SK-N-SH (cell line): ENCODE data around the gene CCDC38. TPM values are rescaled to one million over a fixed set of nuclear protein-coding genes. Genes with fewer than 3 reads are reported as not detected.

Experiments used
- CTCF ChIA-PET: fragments of 300-600, 350-600 bp; formaldehyde crosslinking; extraction: SDS; loops from one replicate; lab custom pipeline; 2021; lab: Yijun Ruan, JAX
- POLR2A ChIA-PET: fragments of 350-600 bp; sonication (Branson Sonifier 250); formaldehyde crosslinking; extraction: SDS; loops from one replicate; lab custom pipeline; 2020; ENCODE audit warnings: antibody characterized with exemption, inconsistent platforms; lab: Yijun Ruan, JAX
- DNase-seq: peaks from one replicate; pipeline ENCODE4 v3.0.0; 2012
- H2AFZ ChIP-seq: fragments of 200-600 bp; sonication (generic); 2 replicates; pipeline ENCODE4 v1.8.1; 2016; ENCODE audit warnings: antibody characterized with exemption, mild to moderate bottlenecking, low read depth
- H3F3A ChIP-seq: fragments of 200-600 bp; sonication (generic); replicated peaks from 2 replicates; pipeline ENCODE3; 2016; ENCODE audit warnings: antibody characterized with exemption, mild to moderate bottlenecking; ENCODE audit not compliant: insufficient read depth
- H3K27ac ChIP-seq, 2 experiments: fragments of 200-500 bp in 1 of 2; fragments of 200-600 bp in 1 of 2; sonication (Bioruptor generic) in 1 of 2; sonication (generic), shearing (Covaris generic) in 1 of 2; 2 replicates each; pipeline versions ENCODE4 v1.5.1 to v1.6.1; 2014 to 2016; ENCODE audit warnings: low read depth in 2 of 2, inconsistent platforms in 1 of 2, low read length in 1 of 2, mild to moderate bottlenecking in 1 of 2, mixed read lengths in 1 of 2
- H3K27me3 ChIP-seq: fragments of 200-600 bp; sonication (generic), shearing (Covaris generic); 2 replicates; pipeline ENCODE4 v1.6.1; 2016; ENCODE audit warnings: mixed run types; ENCODE audit not compliant: insufficient read depth
- H3K36me3 ChIP-seq, 2 experiments: fragments of 200-500 bp in 1 of 2; fragments of 200-600 bp in 1 of 2; sonication (Bioruptor generic) in 1 of 2; sonication (generic) in 1 of 2; replicated peaks in 1 of 2; 2 replicates each; pipeline versions ENCODE3 to v1.5.1; 2014 to 2016; ENCODE audit warnings: low read length in 1 of 2, mild to moderate bottlenecking in 1 of 2; ENCODE audit not compliant: insufficient read depth in 2 of 2, control insufficient read depth in 1 of 2
- H3K4me1 ChIP-seq, 2 experiments: fragments of 200-500 bp in 1 of 2; fragments of 200-600 bp in 1 of 2; sonication (Bioruptor generic) in 1 of 2; sonication (generic), shearing (Covaris generic) in 1 of 2; 2 replicates each; pipeline versions ENCODE4 v1.5.1 to v1.6.1; 2014 to 2016; ENCODE audit warnings: low read depth in 1 of 2, low read length in 1 of 2, mixed run types in 1 of 2; ENCODE audit not compliant: insufficient read depth in 2 of 2, control insufficient read depth in 1 of 2
- H3K4me2 ChIP-seq: fragments of 200-600 bp; sonication (generic), shearing (Covaris generic); 2 replicates; pipeline ENCODE4 v1.6.1; 2017; ENCODE audit warnings: mixed run types
- H3K4me3 ChIP-seq, 2 experiments: fragments of 200-500 bp in 1 of 2; fragments of 200-600 bp in 1 of 2; sonication (Bioruptor generic) in 1 of 2; sonication (generic), shearing (Covaris generic) in 1 of 2; 2 replicates each; pipeline versions ENCODE4 v1.5.1 to v1.8.1; 2014 to 2016; ENCODE audit warnings: low read depth in 2 of 2, inconsistent platforms in 1 of 2, low read length in 1 of 2, mild to moderate bottlenecking in 1 of 2, mixed read lengths in 1 of 2, moderate library complexity in 1 of 2
- H3K79me2 ChIP-seq: fragments of 200-600 bp; sonication (generic); 2 replicates; pipeline ENCODE4 v1.8.1; 2017; ENCODE audit warnings: mild to moderate bottlenecking; ENCODE audit not compliant: insufficient read depth
- H3K9ac ChIP-seq: fragments of 200-600 bp; sonication (generic); 2 replicates; pipeline ENCODE4 v1.6.1; 2017; ENCODE audit warnings: mixed run types
- H3K9me2 ChIP-seq: fragments of 200-600 bp; sonication (generic); 2 replicates; pipeline ENCODE4 v1.6.1; 2017; ENCODE audit warnings: mixed run types
- H3K9me3 ChIP-seq: fragments of 200-600 bp; sonication (generic); 2 replicates; pipeline ENCODE4 v1.6.1; 2017; ENCODE audit warnings: mixed run types, mild to moderate bottlenecking, moderate library complexity
- H4K20me1 ChIP-seq: fragments of 200-600 bp; sonication (generic); 2 replicates; pipeline ENCODE4 v1.6.1; 2017; ENCODE audit warnings: mild to moderate bottlenecking, mixed run types; ENCODE audit not compliant: insufficient read depth
- CHD2 ChIP-seq: fragments of 150-350 bp; IDR thresholded peaks from 2 replicates; pipeline ENCODE4 v1.6.1; 2018; ENCODE audit warnings: low read length; ENCODE audit not compliant: partially characterized antibody
- CTCF ChIP-seq: fragments of 200-600 bp; sonication (generic); IDR thresholded peaks from 2 replicates; pipeline ENCODE4 v1.6.1; 2017; ENCODE audit warnings: antibody characterized with exemption, mild to moderate bottlenecking, moderate library complexity
- EZH2phosphoT487 ChIP-seq: fragments of 200-600 bp; sonication (generic); IDR thresholded peaks from 2 replicates; pipeline ENCODE4 v1.6.1; 2017; ENCODE audit warnings: low read depth, mixed run types, mild to moderate bottlenecking, antibody characterized with exemption, moderate library complexity, borderline replicate concordance
- GABPA ChIP-seq: IDR thresholded peaks from 2 replicates; pipeline ENCODE4 v1.4.0; 2012; ENCODE audit warnings: low read depth, mild to moderate bottlenecking
- GATA2 ChIP-seq: sonication (generic); formaldehyde crosslinking; IDR thresholded peaks from 2 replicates; pipeline ENCODE4 v1.5.0; 2020; ENCODE audit warnings: mild to moderate bottlenecking, missing genetic modification reagents
- IRF3 ChIP-seq: fragments of 150-350 bp; IDR thresholded peaks from 2 replicates; pipeline ENCODE4 v1.6.1; 2016; ENCODE audit warnings: mild to moderate bottlenecking, low read depth, low read length
- JUND ChIP-seq: IDR thresholded peaks from 2 replicates; pipeline ENCODE4 v1.4.0; 2012
- MAX ChIP-seq: IDR thresholded peaks from 2 replicates; pipeline ENCODE4 v1.4.0; 2012; ENCODE audit warnings: low read depth
- MXI1 ChIP-seq: IDR thresholded peaks from 2 replicates; pipeline ENCODE4 v1.6.1; 2012; ENCODE audit warnings: mild to moderate bottlenecking, low read depth, low read length, improper control_type of control experiment
- NFIC ChIP-seq: IDR thresholded peaks from 2 replicates; pipeline ENCODE4 v1.4.0; 2012; ENCODE audit warnings: borderline replicate concordance
- NRF1 ChIP-seq: IDR thresholded peaks from 2 replicates; pipeline ENCODE4 v1.6.1; 2012; ENCODE audit warnings: low read depth, mild to moderate bottlenecking, low read length
- RAD21 ChIP-seq: IDR thresholded peaks from 2 replicates; pipeline ENCODE4 v1.6.1; 2012; ENCODE audit warnings: mild to moderate bottlenecking, low read length
- RCOR1 ChIP-seq: fragments of 150-350 bp; IDR thresholded peaks from 2 replicates; pipeline ENCODE4 v1.6.1; 2017; ENCODE audit warnings: antibody characterized with exemption, low read length
- RFX5 ChIP-seq: IDR thresholded peaks from 2 replicates; pipeline ENCODE4 v1.6.1; 2012; ENCODE audit warnings: mild to moderate bottlenecking, improper control_type of control experiment, low read length
- RXRA ChIP-seq: IDR thresholded peaks from 2 replicates; pipeline ENCODE4 v1.4.0; 2012; ENCODE audit warnings: low read depth, mild to moderate bottlenecking, borderline replicate concordance
- SIN3A ChIP-seq: IDR thresholded peaks from 2 replicates; pipeline ENCODE4 v1.6.1; 2012; ENCODE audit warnings: low read depth, mild to moderate bottlenecking, low read length, moderate library complexity, borderline replicate concordance
- SMC3 ChIP-seq: IDR thresholded peaks from 2 replicates; pipeline ENCODE4 v1.6.1; 2012; ENCODE audit warnings: low read depth, low read length, improper control_type of control experiment
- TAF1 ChIP-seq: IDR thresholded peaks from 2 replicates; pipeline ENCODE4 v1.6.1; 2012; ENCODE audit warnings: low read depth, mild to moderate bottlenecking, low read length, moderate library complexity, borderline replicate concordance
- USF1 ChIP-seq: IDR thresholded peaks from 2 replicates; pipeline ENCODE4 v1.4.0; 2012; ENCODE audit warnings: low read depth, borderline replicate concordance
- USF2 ChIP-seq: fragments of 150-350 bp; IDR thresholded peaks from 2 replicates; pipeline ENCODE4 v1.6.1; 2017; ENCODE audit warnings: antibody characterized with exemption, low read length, low read depth, borderline replicate concordance
- YY1 ChIP-seq: IDR thresholded peaks from 2 replicates; pipeline ENCODE4 v1.4.0; 2012; ENCODE audit warnings: low read depth, mild to moderate bottlenecking
- WGBS: methylation state at CpG from one replicate; pipeline ENCODE4 v1.1.6; 2017; ENCODE audit warnings: low lambda C conversion rate; 5-methylcytosine and 5-hydroxymethylcytosine counted together
- polyA plus RNA-seq, 3 experiments: library from polyadenylated mRNA; depleted of rRNA; stranded (reverse); fragments of >200 nt; gene quantifications; 2 replicates each; pipeline ENCODE4 v1.2.3, GENCODE V29; 2012

CCDC38 gene
- polyA plus RNA-seq, 1 of the 3 experiments (the other 2 are of a cell fraction) = not detected

GRCh38 chr12:95909871-95910270 lies 32.5 kb downstream of the CCDC38 start:
- no peak for TF ChIP-seq CHD2
- TF ChIP-seq MXI1 = no peak
- no peak for TF ChIP-seq USF1
- TF ChIP-seq RXRA = no peak
- no peak for TF ChIP-seq CTCF
- TF ChIP-seq NFIC = no peak
- TF ChIP-seq SMC3 = no peak
- TF ChIP-seq USF2 = no peak
- TF ChIP-seq TAF1 = no peak
- TF ChIP-seq RAD21 = no peak
- H3K27ac ChIP-seq = no peak overlapping the region
- H3K9me3 ChIP-seq = no peaks in the 10 kb centered on the region
- WGBS = 70% methylated on average over 3 of the region's 3 CpGs
- DNase-seq = no peak
- H3F3A ChIP-seq = no peaks in the 10 kb centered on the region
- H3K79me2 ChIP-seq = no peaks in the 10 kb centered on the region
- H2AFZ ChIP-seq = no peak overlapping the region
- no peak overlapping the region for H3K9ac ChIP-seq
- H3K36me3 ChIP-seq = no peaks in the 10 kb centered on the region
- H3K9me2 ChIP-seq = no peaks in the 10 kb centered on the region
- no peaks in the 10 kb centered on the region for H4K20me1 ChIP-seq
- no peaks in the 10 kb centered on the region for H3K4me1 ChIP-seq
- ChIA-PET POLR2A (no interaction called here), CTCF (no interaction called here)
- no peak overlapping the region for H3K4me3 ChIP-seq
- H3K4me2 ChIP-seq = no peak overlapping the region
- 0 out of 2 replicates have a peak, but pooled peaks cover under 1% of the 10 kb centered on the region for H3K27me3 ChIP-seq

GRCh38 chr12:95908573-95908972 lies 33.8 kb downstream of the CCDC38 start:
- no peaks in the 10 kb centered on the region for H3K36me3 ChIP-seq
- no peak overlapping the region for H3K27ac ChIP-seq
- H3K9me3 ChIP-seq = no peaks in the 10 kb centered on the region
- H3K79me2 ChIP-seq = no peaks in the 10 kb centered on the region
- no peak overlapping the region for H3K4me2 ChIP-seq
- ChIA-PET CTCF (interaction anchor here (1.0 to 1.2 kb wide), 4 partner anchors 10 to 90 kb away, joined by 3 to 5 read pairs (median 4); no protein-coding TSS in a partner anchor), POLR2A (no interaction called here)
- DNase-seq = no peak
- no peaks in the 10 kb centered on the region; the same call in 1 of the 2 replicates for H3K27me3 ChIP-seq
- no peaks in the 10 kb centered on the region for H3K4me1 ChIP-seq
- H4K20me1 ChIP-seq = no peaks in the 10 kb centered on the region
- H3F3A ChIP-seq = no peaks in the 10 kb centered on the region
- no peak overlapping the region for H3K4me3 ChIP-seq
- H3K9me2 ChIP-seq = no peaks in the 10 kb centered on the region
- no peak overlapping the region for H2AFZ ChIP-seq
- no peak for TF ChIP-seq SIN3A
- no peak for TF ChIP-seq JUND
- TF ChIP-seq YY1 = no peak
- TF ChIP-seq NRF1 = no peak
- no peak for TF ChIP-seq GABPA
- TF ChIP-seq IRF3 = no peak
- TF ChIP-seq RFX5 = no peak
- TF ChIP-seq GATA2 (CRISPR knock-in tag) = no peak
- no peak for TF ChIP-seq RCOR1
- no peak for TF ChIP-seq MAX
- TF ChIP-seq TAF1 = no peak
- TF ChIP-seq CHD2 = no peak
- no peak for TF ChIP-seq EZH2phosphoT487
- no peak for TF ChIP-seq CTCF
- TF ChIP-seq, all 33 proteins: peak for 0
- no peak overlapping the region for H3K9ac ChIP-seq
